B cell (primary cell): ENCODE data around the gene CHST8.

ENCODE experiments used
- CTCF ChIP-seq: fragments of 200-600 bp; IDR thresholded peaks from one replicate; pipeline ENCODE4 v1.8.0; 2022; ENCODE audit warnings: antibody characterized with exemption, mild to moderate bottlenecking
- EZH2 ChIP-seq: IDR thresholded peaks from 2 replicates; pipeline ENCODE4 v1.6.1; 2012; ENCODE audit warnings: borderline replicate concordance, low read depth, mild to moderate bottlenecking, moderate library complexity, low read length; ENCODE audit not compliant: insufficient read depth, poor library complexity, severe bottlenecking

GRCh38 chr19:33772858-33773180 lies 151.1 kb downstream of the CHST8 start:
- no peak for TF ChIP-seq CTCF
- no peak for TF ChIP-seq EZH2
